ENCODE data around the gene ZBTB32. TPM values are rescaled to one million over a fixed set of nuclear protein-coding genes. Genes with fewer than 3 reads are reported as not detected.
"Not testable (repeated sequence)": the region's sequence is repeated elsewhere in the genome, so short reads cannot be mapped to it uniquely, and the experiment has no call there.

Gene ZBTB32
- total RNA-seq, 1 experiment from 2014 or later, result not detected

- H3K4me2 ChIP-seq (ENCODE audit: low read length); intact Hi-C loops (cut with micrococcal nuclease); H4K20me1 ChIP-seq (ENCODE audit: insufficient read depth); CTCF ChIA-PET; H3K4me3 ChIP-seq (replicated peaks in 1 of 2; ENCODE audit: low read depth in 1 of 2, low read length in 2 of 2); H3K9me3 ChIP-seq (ENCODE audit: control insufficient read depth in 1 of 2, insufficient read depth in 1 of 2, low read depth in 1 of 2, low read length in 2 of 2); H3K9me2 ChIP-seq (ENCODE audit: insufficient read depth); H2AFZ ChIP-seq (ENCODE audit: low read depth, low read length, poor library complexity, severe bottlenecking); H3K27me3 ChIP-seq (ENCODE audit: insufficient read depth, low read length); BruUV-seq (replicated peaks); H3K9ac ChIP-seq (ENCODE audit: low read length); H3K4me1 ChIP-seq (ENCODE audit: control insufficient read depth in 1 of 2, insufficient read depth in 2 of 2, low read length in 2 of 2); H3K27ac ChIP-seq (ENCODE audit: low read depth, low read length); DNase-seq (ENCODE audit: low read depth, low spot score); ATAC-seq; RAD21 ChIA-PET (ENCODE audit: low non-redundant PET in 1 of 2, low total read pairs in 2 of 2, uncharacterized antibody in 2 of 2, unreplicated experiment in 2 of 2): not testable (repeated sequence)
- POLR2A ChIA-PET, result interaction anchor here (1.0 to 1.3 kb wide), 2 partner anchors 16 to 21 kb away, joined by 3 to 5 read pairs; partner anchors contain the start of genes PSENEN and U2AF1L4
- Histone ChIP-seq H3K36me3 (ENCODE audit: control insufficient read depth in 1 of 2, insufficient read depth in 2 of 2, low read length in 2 of 2) (peaks cover 66 to 69% of the 10 kb centered on the region in 2 experiments), H3K79me2 (ENCODE audit: insufficient read depth, low read length) (peaks cover 25% of the 10 kb centered on the region)
Measured at GRCh38 chr19:35724132-35724531, 19.8 kb downstream of the ZBTB32 start.

GRCh38 chr19:35724560-35724959 is 20.2 kb downstream of the ZBTB32 start:
- Histone ChIP-seq H4K20me1 (ENCODE audit: insufficient read depth) (no peaks in the 10 kb centered on the region), H3K27ac (ENCODE audit: low read depth, low read length) (no peak overlapping the region), H3K9ac (ENCODE audit: low read length) (no peak overlapping the region), H3K9me3 (ENCODE audit: control insufficient read depth in 1 of 2, insufficient read depth in 1 of 2, low read depth in 1 of 2, low read length in 2 of 2) (no peaks in the 10 kb centered on the region), H3K36me3 (ENCODE audit: control insufficient read depth in 1 of 2, insufficient read depth in 2 of 2, low read length in 2 of 2) (peaks cover 68 to 74% of the 10 kb centered on the region in 2 experiments), H3K27me3 (ENCODE audit: insufficient read depth, low read length) (no peaks in the 10 kb centered on the region), H3K79me2 (ENCODE audit: insufficient read depth, low read length) (peaks cover 21% of the 10 kb centered on the region), H3K9me2 (ENCODE audit: insufficient read depth) (no peaks in the 10 kb centered on the region), H3K4me3 (replicated peaks in 1 of 2; ENCODE audit: low read depth in 1 of 2, low read length in 2 of 2) (no peak overlapping the region), H3K4me2 (ENCODE audit: low read length) (no peak overlapping the region), H2AFZ (ENCODE audit: low read depth, low read length, poor library complexity, severe bottlenecking) (no peak overlapping the region), H3K4me1 (ENCODE audit: control insufficient read depth in 1 of 2, insufficient read depth in 2 of 2, low read length in 2 of 2) (peaks cover under 1% of the 10 kb centered on the region in 2 experiments; a peak in 2 of 4 replicates)
- DNase-seq (ENCODE audit: low read depth, low spot score), result no peak
- TF ChIP-seq JUND (IDR thresholded peaks at IDR 0.05) (no peak), REST (IDR thresholded peaks at IDR 0.05; ENCODE audit: low read depth) (no peak), RAD21 (IDR thresholded peaks at IDR 0.05; ENCODE audit: low read depth) (no peak), EZH2phosphoT487 (IDR thresholded peaks at IDR 0.05; ENCODE audit: borderline replicate concordance) (no peak), TCF7L2 (IDR thresholded peaks at IDR 0.05; ENCODE audit: borderline replicate concordance, extremely low read depth, insufficient read depth, insufficient read length) (no peak), POLR2A (IDR thresholded peaks at IDR 0.05; ENCODE audit: borderline replicate concordance, extremely low read depth, insufficient read depth, insufficient read length) (no peak), ZFX (IDR thresholded peaks at IDR 0.05) (no peak), EZH2 (IDR thresholded peaks at IDR 0.05) (no peak), ZNF274 (IDR thresholded peaks at IDR 0.05; ENCODE audit: low read depth, low read length) (no peak), SRF (IDR thresholded peaks at IDR 0.05; ENCODE audit: low read depth) (no peak), CEBPB (IDR thresholded peaks at IDR 0.05; ENCODE audit: low read depth) (no peak), SIN3A (IDR thresholded peaks at IDR 0.05; ENCODE audit: low read depth) (no peak), POLR2AphosphoS5 (IDR thresholded peaks at IDR 0.05; ENCODE audit: low read depth, low read length) (no peak), EGR1 (IDR thresholded peaks at IDR 0.05; ENCODE audit: low read depth) (no peak)
- RAD21 ChIA-PET (ENCODE audit: low non-redundant PET in 1 of 2, low total read pairs in 2 of 2, uncharacterized antibody in 2 of 2, unreplicated experiment in 2 of 2), result no interaction called here
- POLR2A ChIA-PET, result no interaction called here
- CTCF ChIA-PET, result no interaction called here
- BruUV-seq (replicated peaks), result no TSS peak
- ATAC-seq, result no peak
- intact Hi-C loops (cut with micrococcal nuclease), result no loop called here

Data from HCT116 (cell line).